GM10847 (cell line): Measurements from ENCODE around the gene PPP2R3B.

Experiments used
- POLR2A ChIP-seq: IDR thresholded peaks from 2 replicates; pipeline ENCODE4 v1.6.1; 2011; ENCODE audit not compliant: insufficient read length; ENCODE audit errors: extremely low read depth

The PPP2R3B gene

GRCh38 chrX:386768-387575 lies at the start of gene PPP2R3B:
TSS of gene PPP2R3B (minus strand) at chrX:386907. CDS start at chrX:386691, 216 bp downstream.
- TF ChIP-seq POLR2A, result peak; percentile 63

GRCh38 chrX:435536-436122 lies 48.9 kb upstream of the PPP2R3B start:
- no peak for TF ChIP-seq POLR2A

GRCh38 chrX:434946-435345 lies 48.2 kb upstream of the PPP2R3B start:
- TF ChIP-seq POLR2A, result no peak

- no peak for TF ChIP-seq POLR2A
These were observed 47.1 kb upstream of the PPP2R3B start for GRCh38 chrX:433771-434170.

- TF ChIP-seq POLR2A, result no peak
These were observed 44.9 kb upstream of the PPP2R3B start for GRCh38 chrX:431492-432111.

- no peak for TF ChIP-seq POLR2A
These were observed 44.3 kb upstream of the PPP2R3B start for GRCh38 chrX:431056-431455.

- TF ChIP-seq POLR2A, result no peak
These were observed 42.6 kb upstream of the PPP2R3B start for GRCh38 chrX:429266-429825.

- TF ChIP-seq POLR2A, result no peak
These were observed 41.4 kb upstream of the PPP2R3B start for GRCh38 chrX:427812-428725.

GRCh38 chrX:426881-427280 lies 40.2 kb upstream of the PPP2R3B start:
- no peak for TF ChIP-seq POLR2A

GRCh38 chrX:425056-425455 lies 38.3 kb upstream of the PPP2R3B start:
- no peak for TF ChIP-seq POLR2A

- TF ChIP-seq POLR2A, result no peak
These were observed 35.1 kb upstream of the PPP2R3B start for GRCh38 chrX:421646-422391.

GRCh38 chrX:420496-421223 lies 34.0 kb upstream of the PPP2R3B start:
- no peak for TF ChIP-seq POLR2A

- no peak for TF ChIP-seq POLR2A
These were observed 32.4 kb upstream of the PPP2R3B start for GRCh38 chrX:418927-419729.
